Endothelial cell of umbilical vein (primary cell): ENCODE data around the gene TRPM3. TPM values are rescaled to one million over a fixed set of nuclear protein-coding genes. Genes with fewer than 3 reads are reported as not detected.

Experiments
- BruUV-seq: library from RNA; stranded (reverse); fragments of 400-500 nt; replicated peaks from 2 replicates; lab custom pipeline; 2021; lab: Mats Ljungman, UMichigan
- CTCF ChIA-PET: fragments of 300-600, 350-600 bp; sonication (Branson Sonifier 250); formaldehyde crosslinking; loops from one replicate; lab custom pipeline; 2021; ENCODE audit warnings: antibody characterized with exemption, inconsistent platforms; lab: Charles Lee
- POLR2A ChIA-PET: fragments of 300-600, 350-600 bp; sonication (Branson Sonifier 250); formaldehyde crosslinking; loops from one replicate; lab custom pipeline; 2021; ENCODE audit warnings: antibody characterized with exemption, inconsistent platforms; lab: Charles Lee
- DNase-seq: peaks from one replicate; pipeline ENCODE4 v3.0.0-alpha.2; 2011; ENCODE audit warnings: low read depth, low spot score
- FAIRE-seq: peaks from 2 replicates; lab custom pipeline; 2011; peaks lifted over from hg19 to GRCh38; lab: Jason Lieb, UNC
- H2AFZ ChIP-seq: 2 replicates; pipeline ENCODE4 v1.6.0; 2012; ENCODE audit warnings: low read depth, low read length, control low read depth, inconsistent platforms
- H3K27ac ChIP-seq: 2 replicates; pipeline ENCODE4 v1.5.1; 2011; ENCODE audit warnings: low read depth, mild to moderate bottlenecking, control low read depth, low read length, moderate library complexity; ENCODE audit not compliant: insufficient read depth
- H3K27me3 ChIP-seq, 2 experiments: 2 replicates each; pipeline versions ENCODE4 v1.6.0 to v1.6.1; 2011; ENCODE audit warnings: low read length in 2 of 2, mixed read lengths in 1 of 2; ENCODE audit not compliant: control insufficient read depth in 2 of 2, insufficient read depth in 2 of 2
- H3K36me3 ChIP-seq, 2 experiments: 2 replicates in 1 of 2; 3 replicates in 1 of 2; pipeline ENCODE4 v1.5.1; 2011; ENCODE audit warnings: low read length in 2 of 2, mild to moderate bottlenecking in 1 of 2, moderate library complexity in 1 of 2; ENCODE audit not compliant: control insufficient read depth in 2 of 2, insufficient read depth in 2 of 2; ENCODE audit errors: extremely low read depth in 1 of 2
- H3K4me1 ChIP-seq: 3 replicates; pipeline ENCODE4 v1.5.1; 2011; ENCODE audit warnings: mild to moderate bottlenecking, low read length; ENCODE audit not compliant: control insufficient read depth, insufficient read depth; ENCODE audit errors: extremely low read depth
- H3K4me2 ChIP-seq: 2 replicates; pipeline ENCODE4 v1.6.1; 2011; ENCODE audit warnings: low read length, control low read depth, mixed read lengths; ENCODE audit not compliant: insufficient read depth
- H3K4me3 ChIP-seq, 3 experiments: fragments of 200-600 bp in 1 of 3; sonication (generic), shearing (Covaris generic) in 1 of 3; replicated peaks in 1 of 3; 2 replicates each; pipeline ENCODE4 v1.5.1; 2011 to 2016; ENCODE audit warnings: control low read depth in 3 of 3, low read length in 3 of 3, mild to moderate bottlenecking in 2 of 3, inconsistent platforms in 1 of 3, low read depth in 1 of 3, moderate library complexity in 1 of 3; ENCODE audit not compliant: insufficient read depth in 1 of 3
- H3K79me2 ChIP-seq: 2 replicates; pipeline ENCODE4 v1.6.0; 2012; ENCODE audit warnings: low read length, inconsistent platforms; ENCODE audit not compliant: control insufficient read depth, insufficient read depth
- H3K9ac ChIP-seq: replicated peaks from 2 replicates; pipeline ENCODE3; 2011; ENCODE audit warnings: low read length, control low read depth; ENCODE audit not compliant: insufficient read depth; ENCODE audit errors: extremely low read depth
- H3K9me1 ChIP-seq: replicated peaks from 3 replicates; pipeline ENCODE4 v1.6.0; 2011; ENCODE audit warnings: mild to moderate bottlenecking, low read length; ENCODE audit not compliant: control insufficient read depth, insufficient read depth; ENCODE audit errors: extremely low read depth
- H3K9me3 ChIP-seq: replicated peaks from 2 replicates; pipeline ENCODE4 v1.5.1; 2012; ENCODE audit warnings: low read length, inconsistent platforms; ENCODE audit not compliant: control insufficient read depth, insufficient read depth
- H4K20me1 ChIP-seq: replicated peaks from 2 replicates; pipeline ENCODE3; 2011; ENCODE audit warnings: mild to moderate bottlenecking, low read length; ENCODE audit not compliant: control insufficient read depth, insufficient read depth; ENCODE audit errors: extremely low read depth
- EZH2 ChIP-seq: IDR thresholded peaks from 2 replicates; pipeline ENCODE4 v1.6.1; 2012; ENCODE audit warnings: borderline replicate concordance, low read depth, mild to moderate bottlenecking, moderate library complexity, low read length, inconsistent platforms; ENCODE audit not compliant: severe bottlenecking
- FOS ChIP-seq: IDR thresholded peaks from 2 replicates; pipeline ENCODE4 v1.6.1; 2011; ENCODE audit warnings: mild to moderate bottlenecking, low read length, moderate library complexity, borderline replicate concordance; ENCODE audit not compliant: insufficient read depth
- GATA2 ChIP-seq: IDR thresholded peaks from 2 replicates; pipeline ENCODE4 v1.7.0; 2011; ENCODE audit warnings: low read depth, mild to moderate bottlenecking, moderate library complexity, mixed read lengths, low read length; ENCODE audit not compliant: insufficient read length, insufficient read depth
- JUN ChIP-seq: IDR thresholded peaks from 2 replicates; pipeline ENCODE4 v1.6.1; 2011; ENCODE audit warnings: borderline replicate concordance, low read depth; ENCODE audit not compliant: insufficient read length, insufficient read depth
- MYC ChIP-seq: IDR thresholded peaks from one replicate; pipeline ENCODE4 v1.6.1; 2011; ENCODE audit warnings: mild to moderate bottlenecking, low read depth, low read length
- POLR2A ChIP-seq: IDR thresholded peaks from 2 replicates; pipeline ENCODE4 v1.6.1; 2012; ENCODE audit warnings: low read depth, mild to moderate bottlenecking, control low read depth, low read length
- POLR2AphosphoS5 ChIP-seq: IDR thresholded peaks from 2 replicates; pipeline ENCODE4 v1.6.1; 2012; ENCODE audit warnings: low read depth, mild to moderate bottlenecking, control low read depth, low read length, moderate library complexity; ENCODE audit not compliant: insufficient read depth
- dilution Hi-C: fragments of 300-500 bp; cut with MboI; formaldehyde crosslinking; loops from one replicate; pipeline ENCODE4 v1.15.0; 2019; ENCODE audit warnings: low sequenced_read_pairs; ENCODE audit not compliant: extremely low pct_ligation_motif_present
- intact Hi-C: fragments of 100-400 bp; cut with micrococcal nuclease; formaldehyde crosslinking; loops from one replicate; pipeline ENCODE4 v1.10.0; 2022
- polyA plus RNA-seq, 4 experiments: library from polyadenylated mRNA; depleted of rRNA in 3 of 4; stranded (reverse) in 3 of 4; unstranded in 1 of 4; fragments of >200 nt; gene quantifications; 2 replicates each; pipeline versions ENCODE4 v1.2.1 to v1.2.3, GENCODE V29; 2011 to 2012; ENCODE audit warnings: missing spikeins in 1 of 4
- total RNA-seq: library from RNA; stranded (reverse); gene quantifications from 2 replicates; pipeline ENCODE4 v1.2.3, GENCODE V29; 2021
- TF ChIP-seq, protein P1 (sequence below), 2 donors: IDR thresholded peaks; 1 replicate in 1 of 2; 2 replicates in 1 of 2; pipeline ENCODE4 v1.5.1; 2011; ENCODE audit warnings: low read length in 2 of 2, mild to moderate bottlenecking in 2 of 2, moderate library complexity in 2 of 2, control low read depth in 1 of 2, inconsistent platforms in 1 of 2, low read depth in 1 of 2; ENCODE audit not compliant: insufficient read depth in 1 of 2; ENCODE audit errors: extremely low read depth in 1 of 2
- TF ChIP-seq, protein P2 (sequence below): IDR thresholded peaks from 2 replicates; pipeline ENCODE4 v1.6.1; 2011; ENCODE audit not compliant: insufficient read depth, insufficient read length

The TRPM3 gene
- total and polyA plus RNA-seq, 2 donors (not counting 3 experiments of a cell fraction or from before 2014, with no cell fraction given) = 0.17 to 0.33 TPM

DNA sequence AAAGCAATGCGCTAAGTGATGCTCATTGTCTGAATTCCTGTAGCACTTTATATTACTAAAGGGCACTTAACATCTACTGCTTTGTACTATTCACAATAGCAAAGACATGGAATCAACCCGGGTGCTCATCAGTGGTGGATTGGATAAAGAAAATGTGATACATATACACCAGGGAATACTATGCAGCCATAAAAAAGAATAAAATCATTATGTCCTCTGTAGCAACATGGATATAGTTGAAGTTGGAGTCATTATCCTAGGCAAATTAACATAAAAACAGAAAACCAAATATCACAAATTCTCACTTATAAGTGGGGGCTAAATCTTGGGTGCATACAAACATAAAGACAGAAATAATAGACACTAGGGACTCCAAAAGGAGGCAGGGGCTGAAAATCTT, 308.3 kb downstream of the TRPM3 start:
- DNase-seq (no peak), FAIRE-seq (no peak)
- H3K9me3 ChIP-seq = no peaks in the 10 kb centered on the region
- H3K27me3 ChIP-seq = no peaks in the 10 kb centered on the region
- H2AFZ ChIP-seq = no peak overlapping the region
- intact Hi-C loops (no loop called here), dilution Hi-C loops (no loop called here)
- H3K36me3 ChIP-seq = no peaks in the 10 kb centered on the region
- no peak overlapping the region for H3K27ac ChIP-seq
- no peak overlapping the region for H3K4me3 ChIP-seq
- TF ChIP-seq POLR2AphosphoS5 = no peak
- TF ChIP-seq, protein P1, sequence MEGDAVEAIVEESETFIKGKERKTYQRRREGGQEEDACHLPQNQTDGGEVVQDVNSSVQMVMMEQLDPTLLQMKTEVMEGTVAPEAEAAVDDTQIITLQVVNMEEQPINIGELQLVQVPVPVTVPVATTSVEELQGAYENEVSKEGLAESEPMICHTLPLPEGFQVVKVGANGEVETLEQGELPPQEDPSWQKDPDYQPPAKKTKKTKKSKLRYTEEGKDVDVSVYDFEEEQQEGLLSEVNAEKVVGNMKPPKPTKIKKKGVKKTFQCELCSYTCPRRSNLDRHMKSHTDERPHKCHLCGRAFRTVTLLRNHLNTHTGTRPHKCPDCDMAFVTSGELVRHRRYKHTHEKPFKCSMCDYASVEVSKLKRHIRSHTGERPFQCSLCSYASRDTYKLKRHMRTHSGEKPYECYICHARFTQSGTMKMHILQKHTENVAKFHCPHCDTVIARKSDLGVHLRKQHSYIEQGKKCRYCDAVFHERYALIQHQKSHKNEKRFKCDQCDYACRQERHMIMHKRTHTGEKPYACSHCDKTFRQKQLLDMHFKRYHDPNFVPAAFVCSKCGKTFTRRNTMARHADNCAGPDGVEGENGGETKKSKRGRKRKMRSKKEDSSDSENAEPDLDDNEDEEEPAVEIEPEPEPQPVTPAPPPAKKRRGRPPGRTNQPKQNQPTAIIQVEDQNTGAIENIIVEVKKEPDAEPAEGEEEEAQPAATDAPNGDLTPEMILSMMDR (IDR thresholded peaks at IDR 0.05; ENCODE audit: extremely low read depth in 1 of 2, insufficient read depth in 1 of 2, low read depth in 1 of 2, low read length in 2 of 2) = no peak
- no peak for TF ChIP-seq FOS
- TF ChIP-seq MYC = no peak
- no peak for TF ChIP-seq POLR2A
- no peak for TF ChIP-seq EZH2
- TF ChIP-seq, protein P2, sequence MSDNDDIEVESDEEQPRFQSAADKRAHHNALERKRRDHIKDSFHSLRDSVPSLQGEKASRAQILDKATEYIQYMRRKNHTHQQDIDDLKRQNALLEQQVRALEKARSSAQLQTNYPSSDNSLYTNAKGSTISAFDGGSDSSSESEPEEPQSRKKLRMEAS = no peak
- no peak for TF ChIP-seq JUN
- no peak for TF ChIP-seq GATA2
- POLR2A ChIA-PET = no interaction called here
- no peaks in the 10 kb centered on the region for H3K79me2 ChIP-seq
- BruUV-seq = no TSS peak
- CTCF ChIA-PET = no interaction called here
- no peaks in the 10 kb centered on the region for H3K9me1 ChIP-seq
- no peak overlapping the region for H3K4me2 ChIP-seq
- no peaks in the 10 kb centered on the region for H4K20me1 ChIP-seq
- H3K9ac ChIP-seq = no peak overlapping the region
- H3K4me1 ChIP-seq = no peaks in the 10 kb centered on the region
